Measurements from ENCODE around the gene RNF157. TPM values are rescaled to one million over a fixed set of nuclear protein-coding genes. Genes with fewer than 3 reads are reported as not detected.

Gene RNF157
- total and polyA plus RNA-seq, 2 of the 13 experiments (the other 11 are each of a cell fraction or from before 2014, with no cell fraction given), result 0.44 to 1.5 TPM

DNA sequence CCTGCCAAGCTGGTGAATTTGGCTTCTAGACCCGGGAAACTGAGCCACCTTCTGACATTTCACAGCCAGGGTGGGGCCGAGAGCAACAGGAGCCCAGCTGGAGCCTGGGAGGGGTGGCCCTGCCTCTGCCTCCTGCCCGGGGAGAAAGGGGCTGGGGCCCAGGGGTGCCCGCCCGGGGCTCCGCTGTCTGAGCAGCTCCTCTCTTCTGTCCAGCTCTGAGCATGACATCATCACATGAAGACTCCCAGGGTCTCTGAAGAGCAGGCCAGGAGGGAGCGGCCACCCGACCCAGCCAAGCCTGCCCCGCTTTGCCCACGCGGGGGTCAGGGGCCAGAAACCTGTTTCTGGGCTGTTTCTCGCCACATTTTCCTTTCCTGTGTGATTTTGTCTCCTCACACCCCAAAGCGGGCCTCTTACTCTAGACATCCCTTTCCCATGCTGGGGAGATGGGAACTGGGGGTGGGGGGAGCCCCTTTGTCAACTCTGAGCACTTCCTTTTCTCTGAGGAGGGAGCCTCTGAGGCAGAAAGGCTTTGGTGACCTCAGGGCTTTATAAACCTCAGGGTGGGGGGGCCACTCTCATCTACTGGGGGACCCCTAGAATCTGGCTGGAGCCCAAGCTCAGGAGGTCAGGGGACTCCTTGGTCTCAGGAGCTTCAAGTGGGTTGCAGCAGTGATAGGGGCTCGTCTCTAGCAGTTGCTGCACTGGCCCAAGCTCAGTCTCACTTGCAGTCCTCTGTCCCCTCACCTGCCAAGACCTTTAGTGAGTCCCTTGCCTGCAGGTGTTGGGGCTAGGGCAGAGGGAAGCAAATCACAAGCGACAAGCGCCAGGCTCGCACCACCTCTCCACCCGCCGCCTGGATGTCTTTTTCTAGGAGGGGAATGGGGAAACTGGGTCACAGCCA lies 32.5 kb upstream of the RNF157 start:
- ATAC-seq, result peak; percentile 4
- TF ChIP-seq, protein P1, sequence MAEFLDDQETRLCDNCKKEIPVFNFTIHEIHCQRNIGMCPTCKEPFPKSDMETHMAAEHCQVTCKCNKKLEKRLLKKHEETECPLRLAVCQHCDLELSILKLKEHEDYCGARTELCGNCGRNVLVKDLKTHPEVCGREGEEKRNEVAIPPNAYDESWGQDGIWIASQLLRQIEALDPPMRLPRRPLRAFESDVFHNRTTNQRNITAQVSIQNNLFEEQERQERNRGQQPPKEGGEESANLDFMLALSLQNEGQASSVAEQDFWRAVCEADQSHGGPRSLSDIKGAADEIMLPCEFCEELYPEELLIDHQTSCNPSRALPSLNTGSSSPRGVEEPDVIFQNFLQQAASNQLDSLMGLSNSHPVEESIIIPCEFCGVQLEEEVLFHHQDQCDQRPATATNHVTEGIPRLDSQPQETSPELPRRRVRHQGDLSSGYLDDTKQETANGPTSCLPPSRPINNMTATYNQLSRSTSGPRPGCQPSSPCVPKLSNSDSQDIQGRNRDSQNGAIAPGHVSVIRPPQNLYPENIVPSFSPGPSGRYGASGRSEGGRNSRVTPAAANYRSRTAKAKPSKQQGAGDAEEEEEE (CRISPR knock-in tag; IDR thresholded peaks at IDR 0.05; ENCODE audit: borderline replicate concordance), result no peak
- TF ChIP-seq ZNF24 (IDR thresholded peaks at IDR 0.05), result no peak
- peak; percentile 16; the same call in 1 of the 2 replicates for TF ChIP-seq PAF1 (CRISPR knock-in tag; IDR thresholded peaks at IDR 0.05)
- no peak for TF ChIP-seq ZKSCAN1 (IDR thresholded peaks at IDR 0.05; ENCODE audit: low read length)
- peak; percentile 1 for TF ChIP-seq HNRNPK (IDR thresholded peaks at IDR 0.05; ENCODE audit: low read depth, low read length, poor library complexity, severe bottlenecking)
- TF ChIP-seq ATF7 (IDR thresholded peaks at IDR 0.05), result peak; percentile 71; the same call in 1 of the 2 replicates
- no peak for TF ChIP-seq ATF7 (CRISPR knock-in tag; IDR thresholded peaks at IDR 0.05)
- TF ChIP-seq AGO1 (IDR thresholded peaks at IDR 0.05; ENCODE audit: low read depth, low read length, poor library complexity, severe bottlenecking), result peak; percentile 28
- no peak for TF ChIP-seq NFYB (CRISPR knock-in tag; IDR thresholded peaks at IDR 0.05)
- no peak for TF ChIP-seq ZNF232 (CRISPR knock-in tag; IDR thresholded peaks at IDR 0.05; ENCODE audit: borderline replicate concordance)
- TF ChIP-seq PCBP2 (optimal IDR thresholded peaks at IDR 0.05; ENCODE audit: low read depth, low read length, poor library complexity, severe bottlenecking), result no peak
- TF ChIP-seq PITX1 (CRISPR knock-in tag; IDR thresholded peaks at IDR 0.05), result no peak
- no peak for TF ChIP-seq ZNF101 (CRISPR knock-in tag; IDR thresholded peaks at IDR 0.05; ENCODE audit: borderline replicate concordance, low read depth)
- 0 out of 2 replicates have a peak, but pooled peaks have one; percentile 20 for TF ChIP-seq ZNF572 (CRISPR knock-in tag; IDR thresholded peaks at IDR 0.05)
- TF ChIP-seq POLR2AphosphoS2 (IDR thresholded peaks at IDR 0.05; ENCODE audit: low read depth, low read length), result 0 out of 2 replicates have a peak, but pooled peaks have one; percentile 28
- TF ChIP-seq, protein P2, sequence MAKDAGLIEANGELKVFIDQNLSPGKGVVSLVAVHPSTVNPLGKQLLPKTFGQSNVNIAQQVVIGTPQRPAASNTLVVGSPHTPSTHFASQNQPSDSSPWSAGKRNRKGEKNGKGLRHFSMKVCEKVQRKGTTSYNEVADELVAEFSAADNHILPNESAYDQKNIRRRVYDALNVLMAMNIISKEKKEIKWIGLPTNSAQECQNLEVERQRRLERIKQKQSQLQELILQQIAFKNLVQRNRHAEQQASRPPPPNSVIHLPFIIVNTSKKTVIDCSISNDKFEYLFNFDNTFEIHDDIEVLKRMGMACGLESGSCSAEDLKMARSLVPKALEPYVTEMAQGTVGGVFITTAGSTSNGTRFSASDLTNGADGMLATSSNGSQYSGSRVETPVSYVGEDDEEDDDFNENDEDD (CRISPR knock-in tag; IDR thresholded peaks at IDR 0.05; ENCODE audit: borderline replicate concordance), result no peak
- no peak for TF ChIP-seq PHF5A (CRISPR knock-in tag; IDR thresholded peaks at IDR 0.05; ENCODE audit: low read depth, unreplicated experiment)
- no TSS peak for BruUV-seq (replicated peaks)
- intact Hi-C loops (cut with micrococcal nuclease; ENCODE audit: unreplicated experiment), result loop anchor here (10.0 kb wide), 1 partner anchor 88 kb away; no protein-coding TSS in a partner anchor
- no peak overlapping the region for H3K9ac ChIP-seq (ENCODE audit: insufficient read depth, low read depth, low read length)
- H4K20me1 ChIP-seq (ENCODE audit: insufficient read depth, low read length), result no peaks in the 10 kb centered on the region; the same call in 1 of the 2 replicates
- peaks cover 13% of the 10 kb centered on the region for H3K79me2 ChIP-seq (ENCODE audit: insufficient read depth, low read length)
- DNase-seq (ENCODE audit: low spot score), result no peak
- peaks cover 8 to 12% of the 10 kb centered on the region in 2 experiments; a peak in 3 of 5 replicates for H3K36me3 ChIP-seq (replicated peaks in 1 of 2; ENCODE audit: control insufficient read depth in 1 of 2, insufficient read depth in 2 of 2, low read length in 2 of 2)
- no peak for FAIRE-seq
- H3K9me3 ChIP-seq (ENCODE audit: low read length), result no peaks in the 10 kb centered on the region
- WGBS (ENCODE audit: low lambda C conversion rate), result 89% methylated on average over 13 of the region's 19 CpGs
- in situ Hi-C loops (cut with HindIII; ENCODE audit: extremely low pct_ligation_motif_present, low pct_unique_long_range_greater_than_20kb), result no loop called here
- H3K27ac ChIP-seq (ENCODE audit: extremely low read length, insufficient read depth, low read length), result no peak overlapping the region
- peaks cover 30% of the 10 kb centered on the region for H3K4me1 ChIP-seq (ENCODE audit: insufficient read depth, low read length)
- ChIA-PET CTCF (ENCODE audit: low intra/inter-chr PET ratio, low total read pairs) (no interaction called here), POLR2A (interaction anchor here (1.4 to 2.1 kb wide), 3 partner anchors 8 to 26 kb away, joined by 6 to 10 read pairs (median 6); partner anchors contain the start of gene UBALD2)
- H3K4me3 ChIP-seq (replicated peaks in 1 of 3; ENCODE audit: insufficient read depth in 1 of 3, low read depth in 2 of 3, low read length in 3 of 3), result no peak overlapping the region
- no peaks in the 10 kb centered on the region for H3K27me3 ChIP-seq (ENCODE audit: control insufficient read depth in 1 of 2, insufficient read depth in 2 of 2, low read length in 2 of 2)
- no peak overlapping the region for H2AFZ ChIP-seq (ENCODE audit: low read length)
- no peak overlapping the region for H3K4me2 ChIP-seq (ENCODE audit: low read depth, low read length)
